HCT116 (cell line): ENCODE measurements around the gene CALM1. TPM values are rescaled to one million over a fixed set of nuclear protein-coding genes. Genes with fewer than 3 reads are reported as not detected.
A peak's percentile ranks its signal among the peaks of the same experiment; 100 is the strongest.

Source experiments
- ATAC-seq: fragments of 200-7000 bp; cut with Tn5 transposase; 2 replicates; pipeline ENCODE4 v1.9.1; 2020; ENCODE audit warnings: mild to moderate bottlenecking, moderate library complexity
- BruUV-seq: library from RNA; stranded (reverse); fragments of 400-500 nt; replicated peaks from 2 replicates; lab custom pipeline; 2021; lab: Mats Ljungman, UMichigan
- CTCF ChIA-PET: fragments of 300-600 bp; sonication (Branson Sonifier 250); formaldehyde crosslinking; loops from one replicate; lab custom pipeline; 2021; ENCODE audit warnings: antibody characterized with exemption; lab: Charles Lee
- POLR2A ChIA-PET: fragments of 300-600, 350-600 bp; sonication (Branson Sonifier 250); formaldehyde crosslinking; loops from one replicate; lab custom pipeline; 2021; ENCODE audit warnings: antibody characterized with exemption; lab: Charles Lee
- RAD21 ChIA-PET, 2 experiments: fragments of 300-600 bp; sonication (Branson Sonifier 250); formaldehyde crosslinking; loops; one replicate each; lab custom pipeline; 2023; ENCODE audit warnings: low total read pairs in 2 of 2; ENCODE audit not compliant: uncharacterized antibody in 2 of 2, unreplicated experiment in 2 of 2, low non-redundant PET in 1 of 2; lab: Charles Lee
- DNase-seq: peaks from one replicate; pipeline ENCODE4 v3.0.0-alpha.2; 2010; ENCODE audit warnings: low read depth, low spot score
- H2AFZ ChIP-seq: fragments of 200-600 bp; shearing (Covaris generic), sonication (generic); 2 replicates; pipeline ENCODE4 v1.6.1; 2017; ENCODE audit warnings: low read depth, mixed run types, mixed read lengths, antibody characterized with exemption, low read length; ENCODE audit not compliant: poor library complexity, severe bottlenecking
- H3K27ac ChIP-seq: 2 replicates; pipeline ENCODE4 v1.5.1; 2012; ENCODE audit warnings: low read depth, low read length
- H3K27me3 ChIP-seq: fragments of 200-600 bp; sonication (generic); 2 replicates; pipeline ENCODE4 v1.6.1; 2016; ENCODE audit warnings: mixed run types, low read length, mixed read lengths; ENCODE audit not compliant: insufficient read depth
- H3K36me3 ChIP-seq, 2 experiments: fragments of 200-500 bp in 1 of 2; fragments of 200-600 bp in 1 of 2; sonication (Bioruptor generic) in 1 of 2; sonication (generic) in 1 of 2; 2 replicates each; pipeline versions ENCODE4 v1.5.1 to v1.6.1; 2014 to 2016; ENCODE audit warnings: low read length in 2 of 2, inconsistent platforms in 1 of 2, mixed read lengths in 1 of 2, mixed run types in 1 of 2; ENCODE audit not compliant: insufficient read depth in 2 of 2, control insufficient read depth in 1 of 2
- H3K4me1 ChIP-seq, 2 experiments: fragments of 200-600 bp in 1 of 2; sonication (generic) in 1 of 2; 2 replicates each; pipeline versions ENCODE4 v1.5.1 to v1.6.1; 2012 to 2017; ENCODE audit warnings: low read length in 2 of 2, inconsistent platforms in 1 of 2, mild to moderate bottlenecking in 1 of 2, mixed read lengths in 1 of 2, mixed run types in 1 of 2, moderate library complexity in 1 of 2; ENCODE audit not compliant: insufficient read depth in 2 of 2, control insufficient read depth in 1 of 2
- H3K4me2 ChIP-seq: fragments of 200-600 bp; sonication (generic); 2 replicates; pipeline ENCODE4 v1.6.1; 2017; ENCODE audit warnings: mixed run types, low read length, mixed read lengths
- H3K4me3 ChIP-seq, 2 experiments: fragments of 200-600 bp in 1 of 2; sonication (generic) in 1 of 2; replicated peaks in 1 of 2; 2 replicates each; pipeline ENCODE4 v1.5.1; 2011 to 2016; ENCODE audit warnings: low read length in 2 of 2, control low read depth in 1 of 2, low read depth in 1 of 2, mild to moderate bottlenecking in 1 of 2, mixed read lengths in 1 of 2, mixed run types in 1 of 2
- H3K79me2 ChIP-seq: fragments of 200-600 bp; sonication (generic); 2 replicates; pipeline ENCODE4 v1.6.1; 2017; ENCODE audit warnings: mild to moderate bottlenecking, mixed run types, low read length, moderate library complexity, mixed read lengths; ENCODE audit not compliant: insufficient read depth
- H3K9ac ChIP-seq: fragments of 200-600 bp; sonication (generic); 2 replicates; pipeline ENCODE4 v1.6.1; 2016; ENCODE audit warnings: low read length, mixed read lengths
- H3K9me2 ChIP-seq: fragments of 200-600 bp; sonication (generic), shearing (Covaris generic); 2 replicates; pipeline ENCODE4 v1.6.1; 2017; ENCODE audit warnings: mixed run types, mild to moderate bottlenecking, moderate library complexity; ENCODE audit not compliant: insufficient read depth
- H3K9me3 ChIP-seq, 2 experiments: fragments of 200-500 bp in 1 of 2; fragments of 200-600 bp in 1 of 2; sonication (Bioruptor generic) in 1 of 2; sonication (generic) in 1 of 2; 2 replicates each; pipeline ENCODE4 v1.6.1; 2014 to 2017; ENCODE audit warnings: low read length in 2 of 2, mixed read lengths in 2 of 2, inconsistent platforms in 1 of 2, low read depth in 1 of 2, mild to moderate bottlenecking in 1 of 2, mixed run types in 1 of 2, moderate library complexity in 1 of 2; ENCODE audit not compliant: control insufficient read depth in 1 of 2, insufficient read depth in 1 of 2
- H4K20me1 ChIP-seq: fragments of 200-600 bp; sonication (generic), shearing (Covaris generic); 2 replicates; pipeline ENCODE4 v1.6.1; 2017; ENCODE audit warnings: mixed run types, mild to moderate bottlenecking, moderate library complexity; ENCODE audit not compliant: insufficient read depth
- ATF3 ChIP-seq: IDR thresholded peaks from 2 replicates; pipeline ENCODE4 v1.6.1; 2012
- CBX3 ChIP-seq: IDR thresholded peaks from 2 replicates; pipeline ENCODE4 v1.6.1; 2012; ENCODE audit warnings: low read depth
- CEBPB ChIP-seq: IDR thresholded peaks from 2 replicates; pipeline ENCODE4 v1.6.1; 2012; ENCODE audit warnings: low read depth
- EGR1 ChIP-seq: IDR thresholded peaks from 2 replicates; pipeline ENCODE4 v1.6.1; 2012; ENCODE audit warnings: low read depth
- ELF1 ChIP-seq: IDR thresholded peaks from 2 replicates; pipeline ENCODE4 v1.6.1; 2012; ENCODE audit warnings: low read depth, borderline replicate concordance
- EZH2 ChIP-seq: fragments of 200-600 bp; sonication (generic); IDR thresholded peaks from 2 replicates; pipeline ENCODE4 v1.6.1; 2017; ENCODE audit warnings: antibody characterized with exemption, mixed run types
- EZH2phosphoT487 ChIP-seq: fragments of 200-600 bp; IDR thresholded peaks from 2 replicates; pipeline ENCODE4 v1.6.1; 2018; ENCODE audit warnings: antibody characterized with exemption, borderline replicate concordance
- JUND ChIP-seq: IDR thresholded peaks from 2 replicates; pipeline ENCODE4 v1.6.1; 2012
- POLR2A ChIP-seq: IDR thresholded peaks from 2 replicates; pipeline ENCODE4 v1.7.0; 2011; ENCODE audit warnings: borderline replicate concordance; ENCODE audit not compliant: insufficient read depth, insufficient read length; ENCODE audit errors: extremely low read depth
- POLR2AphosphoS5 ChIP-seq: IDR thresholded peaks from 2 replicates; pipeline ENCODE4 v1.6.1; 2011; ENCODE audit warnings: mild to moderate bottlenecking, low read depth, low read length, moderate library complexity
- SIN3A ChIP-seq: IDR thresholded peaks from 2 replicates; pipeline ENCODE4 v1.6.1; 2012; ENCODE audit warnings: low read depth
- SP1 ChIP-seq: IDR thresholded peaks from 2 replicates; pipeline ENCODE4 v1.6.1; 2012; ENCODE audit warnings: low read depth
- TCF7L2 ChIP-seq: IDR thresholded peaks from 2 replicates; pipeline ENCODE4 v1.7.0; 2011; ENCODE audit warnings: borderline replicate concordance, inconsistent platforms; ENCODE audit not compliant: insufficient read depth, insufficient read length; ENCODE audit errors: extremely low read depth
- ZBTB33 ChIP-seq: IDR thresholded peaks from 2 replicates; pipeline ENCODE4 v1.6.1; 2011; ENCODE audit warnings: mild to moderate bottlenecking, low read length, moderate library complexity; ENCODE audit not compliant: insufficient replicate concordance; ENCODE audit errors: extremely low read depth
- ZFX ChIP-seq: fragments of 450-650 bp; IDR thresholded peaks from 2 replicates; pipeline ENCODE4 v1.6.1; 2017
- ZNF274 ChIP-seq: fragments of 200-500 bp; sonication (Bioruptor generic); IDR thresholded peaks from 2 replicates; pipeline ENCODE4 v1.6.1; 2014; ENCODE audit warnings: mild to moderate bottlenecking, low read depth, low read length, inconsistent platforms
- intact Hi-C: fragments of 100-400 bp; cut with micrococcal nuclease; formaldehyde crosslinking; loops from 2 replicates; pipeline ENCODE4 v1.10.0; 2022
- total RNA-seq: library from RNA; stranded (reverse); gene quantifications from one replicate; pipeline ENCODE4 v1.2.1, GENCODE V29; 2021; ENCODE audit not compliant: unreplicated experiment
- TF ChIP-seq, protein P1 (sequence below), 3 experiments: fragments of 200-600 bp in 1 of 3; sonication (generic) in 1 of 3; IDR thresholded peaks in 2 of 3; conservative IDR thresholded peaks in 1 of 3; 2 replicates each; pipeline ENCODE4 v1.5.1; 2012 to 2017; ENCODE audit warnings: low read depth in 2 of 3, low read length in 2 of 3, antibody characterized with exemption in 1 of 3, borderline replicate concordance in 1 of 3, control low read depth in 1 of 3, mild to moderate bottlenecking in 1 of 3, mixed read lengths in 1 of 3, mixed run types in 1 of 3, moderate library complexity in 1 of 3; ENCODE audit not compliant: insufficient read depth in 1 of 3
- TF ChIP-seq, protein P2 (sequence below): IDR thresholded peaks from 2 replicates; pipeline ENCODE4 v1.6.1; 2012
- TF ChIP-seq, protein P3 (sequence below): IDR thresholded peaks from 2 replicates; pipeline ENCODE4 v1.6.1; 2012; ENCODE audit warnings: low read depth

Gene CALM1
- total RNA-seq, 1 experiment from 2014 or later = 261 TPM

DNA sequence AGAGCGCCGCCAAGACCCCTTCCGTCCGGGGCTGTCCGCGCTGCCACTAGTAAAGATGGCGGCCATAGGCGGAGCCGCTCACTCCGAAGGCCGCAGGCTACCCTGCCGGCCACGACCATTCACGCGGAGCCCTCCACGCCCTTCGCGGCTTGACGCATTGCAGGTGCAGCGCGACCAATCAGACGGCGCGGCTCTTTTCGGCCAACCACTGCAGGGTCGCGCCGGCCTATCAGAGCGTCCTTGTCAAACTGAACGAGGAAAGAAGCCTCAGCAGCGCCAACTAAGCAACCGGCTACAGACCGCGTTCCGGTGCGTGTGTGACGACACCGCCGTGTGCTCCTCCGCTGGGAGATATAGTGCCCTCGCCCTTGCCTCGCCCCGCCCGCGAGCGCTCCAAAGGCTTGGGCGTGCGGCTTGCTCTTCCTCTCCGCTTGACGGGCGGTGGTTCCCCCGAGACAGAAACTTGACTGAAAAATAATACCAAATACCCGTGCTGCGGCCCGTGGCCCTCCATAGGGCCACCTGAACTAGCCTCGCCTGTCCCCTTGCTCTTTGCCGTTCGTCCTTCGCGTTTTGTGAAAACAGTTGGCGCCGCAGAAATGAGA is 13.6 kb upstream of the CALM1 start:
- H3K27ac ChIP-seq = peak overlapping the region; percentile 70
- ATAC-seq (peak; percentile 98), DNase-seq (peak; percentile 99)
- no peaks in the 10 kb centered on the region for H3K9me2 ChIP-seq
- H4K20me1 ChIP-seq = no peaks in the 10 kb centered on the region
- intact Hi-C loops = loop anchor here (1.0 to 2.0 kb wide), 2 partner anchors 14 to 52 kb away; partner anchors contain the start of genes CALM1 and NRDE2
- H3K79me2 ChIP-seq = no peaks in the 10 kb centered on the region
- peak overlapping the region; percentile 92 for H2AFZ ChIP-seq
- peak overlapping the region; percentile 83 for H3K4me2 ChIP-seq
- ChIA-PET CTCF (interaction anchor here (1.3 kb wide), 1 partner anchor 16 kb away, joined by 5 read pairs; no protein-coding TSS in a partner anchor), POLR2A (interaction anchor here (1.2 to 1.6 kb wide), 2 partner anchors 13 to 14 kb away, joined by 3 to 6 read pairs; no protein-coding TSS in a partner anchor), RAD21 (no interaction called here)
- no peaks in the 10 kb centered on the region for H3K9me3 ChIP-seq
- H3K9ac ChIP-seq = peak overlapping the region; percentile 96
- peaks cover 11 to 24% of the 10 kb centered on the region in 2 experiments for H3K4me1 ChIP-seq
- H3K36me3 ChIP-seq = no peaks in the 10 kb centered on the region
- no TSS peak for BruUV-seq
- peak overlapping the region; percentile 81 to 86 for H3K4me3 ChIP-seq
- no peaks in the 10 kb centered on the region for H3K27me3 ChIP-seq
- TF ChIP-seq ATF3 (no peak), JUND (no peak), ZFX (peak; percentile 52; the same call in 1 of the 2 replicates), ZNF274 (no peak), POLR2A (peak; percentile 29), POLR2AphosphoS5 (peak; percentile 79), SIN3A (no peak; the same call in 1 of the 2 replicates), EZH2phosphoT487 (no peak), EZH2 (no peak), ZBTB33 (no peak), ELF1 (peak; percentile 44; the same call in 1 of the 2 replicates), CBX3 (peak; percentile 95), TCF7L2 (no peak), EGR1 (0 out of 2 replicates have a peak, but pooled peaks have one; percentile 34), SP1 (peak; percentile 98), CEBPB (no peak)
- TF ChIP-seq, protein P1, sequence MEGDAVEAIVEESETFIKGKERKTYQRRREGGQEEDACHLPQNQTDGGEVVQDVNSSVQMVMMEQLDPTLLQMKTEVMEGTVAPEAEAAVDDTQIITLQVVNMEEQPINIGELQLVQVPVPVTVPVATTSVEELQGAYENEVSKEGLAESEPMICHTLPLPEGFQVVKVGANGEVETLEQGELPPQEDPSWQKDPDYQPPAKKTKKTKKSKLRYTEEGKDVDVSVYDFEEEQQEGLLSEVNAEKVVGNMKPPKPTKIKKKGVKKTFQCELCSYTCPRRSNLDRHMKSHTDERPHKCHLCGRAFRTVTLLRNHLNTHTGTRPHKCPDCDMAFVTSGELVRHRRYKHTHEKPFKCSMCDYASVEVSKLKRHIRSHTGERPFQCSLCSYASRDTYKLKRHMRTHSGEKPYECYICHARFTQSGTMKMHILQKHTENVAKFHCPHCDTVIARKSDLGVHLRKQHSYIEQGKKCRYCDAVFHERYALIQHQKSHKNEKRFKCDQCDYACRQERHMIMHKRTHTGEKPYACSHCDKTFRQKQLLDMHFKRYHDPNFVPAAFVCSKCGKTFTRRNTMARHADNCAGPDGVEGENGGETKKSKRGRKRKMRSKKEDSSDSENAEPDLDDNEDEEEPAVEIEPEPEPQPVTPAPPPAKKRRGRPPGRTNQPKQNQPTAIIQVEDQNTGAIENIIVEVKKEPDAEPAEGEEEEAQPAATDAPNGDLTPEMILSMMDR (IDR thresholded peaks at IDR 0.05 in 2 of 3, conservative IDR thresholded peaks at IDR 0.05 in 1 of 3; ENCODE audit: borderline replicate concordance in 1 of 3, insufficient read depth in 1 of 3, low read depth in 2 of 3, low read length in 2 of 3) = no peak
- TF ChIP-seq, protein P2, sequence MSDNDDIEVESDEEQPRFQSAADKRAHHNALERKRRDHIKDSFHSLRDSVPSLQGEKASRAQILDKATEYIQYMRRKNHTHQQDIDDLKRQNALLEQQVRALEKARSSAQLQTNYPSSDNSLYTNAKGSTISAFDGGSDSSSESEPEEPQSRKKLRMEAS = peak; percentile 94
- TF ChIP-seq, protein P3, sequence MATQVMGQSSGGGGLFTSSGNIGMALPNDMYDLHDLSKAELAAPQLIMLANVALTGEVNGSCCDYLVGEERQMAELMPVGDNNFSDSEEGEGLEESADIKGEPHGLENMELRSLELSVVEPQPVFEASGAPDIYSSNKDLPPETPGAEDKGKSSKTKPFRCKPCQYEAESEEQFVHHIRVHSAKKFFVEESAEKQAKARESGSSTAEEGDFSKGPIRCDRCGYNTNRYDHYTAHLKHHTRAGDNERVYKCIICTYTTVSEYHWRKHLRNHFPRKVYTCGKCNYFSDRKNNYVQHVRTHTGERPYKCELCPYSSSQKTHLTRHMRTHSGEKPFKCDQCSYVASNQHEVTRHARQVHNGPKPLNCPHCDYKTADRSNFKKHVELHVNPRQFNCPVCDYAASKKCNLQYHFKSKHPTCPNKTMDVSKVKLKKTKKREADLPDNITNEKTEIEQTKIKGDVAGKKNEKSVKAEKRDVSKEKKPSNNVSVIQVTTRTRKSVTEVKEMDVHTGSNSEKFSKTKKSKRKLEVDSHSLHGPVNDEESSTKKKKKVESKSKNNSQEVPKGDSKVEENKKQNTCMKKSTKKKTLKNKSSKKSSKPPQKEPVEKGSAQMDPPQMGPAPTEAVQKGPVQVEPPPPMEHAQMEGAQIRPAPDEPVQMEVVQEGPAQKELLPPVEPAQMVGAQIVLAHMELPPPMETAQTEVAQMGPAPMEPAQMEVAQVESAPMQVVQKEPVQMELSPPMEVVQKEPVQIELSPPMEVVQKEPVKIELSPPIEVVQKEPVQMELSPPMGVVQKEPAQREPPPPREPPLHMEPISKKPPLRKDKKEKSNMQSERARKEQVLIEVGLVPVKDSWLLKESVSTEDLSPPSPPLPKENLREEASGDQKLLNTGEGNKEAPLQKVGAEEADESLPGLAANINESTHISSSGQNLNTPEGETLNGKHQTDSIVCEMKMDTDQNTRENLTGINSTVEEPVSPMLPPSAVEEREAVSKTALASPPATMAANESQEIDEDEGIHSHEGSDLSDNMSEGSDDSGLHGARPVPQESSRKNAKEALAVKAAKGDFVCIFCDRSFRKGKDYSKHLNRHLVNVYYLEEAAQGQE = no peak
